Stimulated activated CD4-positive, alpha-beta T cell treated with anti-CD3 and anti-CD28 coated beads, TNF-alpha, amount 100 ng/mL, for 48 hours (primary cell): ENCODE data around the gene CTTNBP2NL.
"Not testable (repeated sequence)": the region's sequence is repeated elsewhere in the genome, so short reads cannot be mapped to it uniquely, and the experiment has no call there.

Experiments used
- DNase-seq, 3 donors: peaks; one replicate each; pipeline ENCODE4 v3.0.0-alpha.2; 2020; ENCODE audit warnings: low read depth in 3 of 3

Gene CTTNBP2NL

GRCh38 chr1:112423666-112424065, 27.7 kb downstream of the CTTNBP2NL start:
- not testable (repeated sequence) for DNase-seq

- DNase-seq, result no peak
These were observed 33.7 kb downstream of the CTTNBP2NL start for GRCh38 chr1:112429749-112430148.

- no peak for DNase-seq
These were observed 35.0 kb downstream of the CTTNBP2NL start for GRCh38 chr1:112431038-112431437.

- no peak for DNase-seq
These were observed 39.4 kb downstream of the CTTNBP2NL start for GRCh38 chr1:112435448-112435847.

- DNase-seq, result no peak
These were observed 40.6 kb downstream of the CTTNBP2NL start for GRCh38 chr1:112436384-112437156.

GRCh38 chr1:112438156-112438555, 42.1 kb downstream of the CTTNBP2NL start:
- DNase-seq, result not testable (repeated sequence)

- no peak for DNase-seq
These were observed 43.6 kb downstream of the CTTNBP2NL start for GRCh38 chr1:112439592-112439991.

GRCh38 chr1:112440574-112440973, 44.6 kb downstream of the CTTNBP2NL start:
- no peak for DNase-seq

GRCh38 chr1:112444269-112444668, 48.3 kb downstream of the CTTNBP2NL start:
- DNase-seq, result no peak

- no peak for DNase-seq
These were observed 49.6 kb downstream of the CTTNBP2NL start for GRCh38 chr1:112445596-112445995.

- no peak for DNase-seq
These were observed 50.4 kb downstream of the CTTNBP2NL start for GRCh38 chr1:112446411-112446810.

GRCh38 chr1:112448904-112449629, 53.1 kb downstream of the CTTNBP2NL start:
- no peak for DNase-seq

- DNase-seq, result no peak
These were observed 53.6 kb downstream of the CTTNBP2NL start for GRCh38 chr1:112449630-112449983.

- no peak for DNase-seq
These were observed 54.8 kb downstream of the CTTNBP2NL start for GRCh38 chr1:112450773-112451172.

GRCh38 chr1:112451301-112451700, 55.3 kb downstream of the CTTNBP2NL start:
- DNase-seq, result not testable (repeated sequence)

GRCh38 chr1:112453876-112454275, 57.9 kb downstream of the CTTNBP2NL start:
- no peak for DNase-seq

GRCh38 chr1:112454316-112454715, 58.3 kb downstream of the CTTNBP2NL start:
- DNase-seq, result no peak

GRCh38 chr1:112457241-112457640, 61.2 kb downstream of the CTTNBP2NL start:
- DNase-seq, result no peak

GRCh38 chr1:112457955-112458354, 61.9 kb downstream of the CTTNBP2NL start:
- DNase-seq, result no peak

- DNase-seq, result no peak
These were observed 62.7 kb downstream of the CTTNBP2NL start for GRCh38 chr1:112458756-112459155.

- DNase-seq, result no peak
These were observed 64.6 kb downstream of the CTTNBP2NL start for GRCh38 chr1:112460615-112461014.

GRCh38 chr1:112461200-112461871, 65.3 kb downstream of the CTTNBP2NL start:
- no peak for DNase-seq

- no peak for DNase-seq
These were observed 66.9 kb downstream of the CTTNBP2NL start for GRCh38 chr1:112462953-112463279.
